WI38 (cell line): ENCODE results near the gene ASMTL.

Experiments used
- H3K4me3 ChIP-seq: 2 replicates; pipeline ENCODE4 v1.5.1; 2011; ENCODE audit warnings: low read depth, mild to moderate bottlenecking, control low read depth, low read length
- CTCF ChIP-seq: IDR thresholded peaks from 2 replicates; pipeline ENCODE4 v1.5.1; 2012; ENCODE audit warnings: low read depth, mild to moderate bottlenecking, control low read depth, low read length

ASMTL gene

GRCh38 chrX:1466971-1467561 is 14.4 kb upstream of the ASMTL start:
- H3K4me3 ChIP-seq = peak overlapping the region; percentile 29; the same call in 1 of the 2 replicates
- no peak for TF ChIP-seq CTCF

GRCh38 chrX:1466232-1466661 is 13.5 kb upstream of the ASMTL start:
- H3K4me3 ChIP-seq = no peak overlapping the region
- no peak for TF ChIP-seq CTCF

- TF ChIP-seq CTCF = no peak
- H3K4me3 ChIP-seq = no peak overlapping the region
Measured at GRCh38 chrX:1465286-1466231, 12.8 kb upstream of the ASMTL start.

- H3K4me3 ChIP-seq = no peak overlapping the region
- TF ChIP-seq CTCF = no peak
Measured at GRCh38 chrX:1464971-1465285, 12.2 kb upstream of the ASMTL start.

- no peak overlapping the region for H3K4me3 ChIP-seq
- no peak for TF ChIP-seq CTCF
Measured at GRCh38 chrX:1464041-1464970, 11.6 kb upstream of the ASMTL start.

- no peak for TF ChIP-seq CTCF
- no peak overlapping the region for H3K4me3 ChIP-seq
Measured at GRCh38 chrX:1463581-1463980, 10.9 kb upstream of the ASMTL start.
